Left ventricle myocardium superior (tissue), 1 donor: ENCODE measurements around the gene CCDC159. TPM values are rescaled to one million over a fixed set of nuclear protein-coding genes. Genes with fewer than 3 reads are reported as not detected.
"Not testable (repeated sequence)": the region's sequence is repeated elsewhere in the genome, so short reads cannot be mapped to it uniquely, and the experiment has no call there.

Experiments
- ATAC-seq: fragments of 200-7000 bp; cut with Tn5 transposase; one replicate; pipeline ENCODE4 v1.9.1; 2020; ENCODE audit warnings: mild to moderate bottlenecking, moderate library complexity
- DNase-seq: peaks from one replicate; pipeline ENCODE4 v3.0.0-alpha.2; 2020
- intact Hi-C: fragments of 100-400 bp; cut with micrococcal nuclease; formaldehyde crosslinking; loops from one replicate; pipeline ENCODE4 v1.11.0; 2022
- total RNA-seq: library from RNA; stranded (reverse); fragmentation: NEBNext Ultra II Directional; extraction: Animal tissue kit (Norgen Biotek cat#: 25700); gene quantifications from one replicate; pipeline ENCODE4 v1.2.1, GENCODE V29; 2021
- donor health status: DM: no; HTN: yes; CAD: no; lungs with severe emphysema.

Gene CCDC159
- total RNA-seq, 1 donor from 2014 or later, result 20.9 TPM

DNA sequence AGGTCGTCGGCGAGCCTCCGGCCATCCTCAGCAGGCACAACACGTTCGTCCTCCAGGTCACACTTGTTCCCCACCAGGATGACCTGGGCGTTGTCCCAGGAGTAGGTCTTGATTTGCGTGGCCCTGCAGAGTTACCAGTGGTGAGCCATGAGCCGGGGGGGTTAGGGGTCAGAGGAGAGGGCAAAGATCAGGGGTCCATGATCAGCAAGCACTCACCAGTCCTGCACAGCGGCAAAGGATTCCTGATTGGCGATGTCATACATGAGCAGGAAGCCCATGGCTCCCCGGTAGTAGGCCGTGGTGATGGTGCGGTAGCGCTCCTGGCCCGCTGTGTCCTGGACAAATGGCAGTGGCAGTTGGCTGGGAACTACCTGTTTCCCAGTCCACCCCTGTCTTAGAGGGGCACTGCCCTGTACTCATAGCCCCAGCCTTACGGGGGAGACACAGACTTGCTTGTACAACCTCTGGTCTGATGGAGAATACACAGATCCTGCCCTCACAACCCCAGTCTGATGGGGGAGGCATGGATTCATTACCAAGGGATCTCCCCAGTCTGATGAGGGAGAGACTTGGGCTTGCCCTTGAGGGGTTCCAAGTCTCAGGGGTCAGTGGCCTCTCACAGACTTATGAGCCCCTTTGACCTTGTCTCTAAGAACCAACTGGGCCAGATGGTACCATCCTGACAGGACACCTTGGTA lies 10.7 kb upstream of the CCDC159 start:
- intact Hi-C loops, result no loop called here
- ATAC-seq, result no peak

DNA sequence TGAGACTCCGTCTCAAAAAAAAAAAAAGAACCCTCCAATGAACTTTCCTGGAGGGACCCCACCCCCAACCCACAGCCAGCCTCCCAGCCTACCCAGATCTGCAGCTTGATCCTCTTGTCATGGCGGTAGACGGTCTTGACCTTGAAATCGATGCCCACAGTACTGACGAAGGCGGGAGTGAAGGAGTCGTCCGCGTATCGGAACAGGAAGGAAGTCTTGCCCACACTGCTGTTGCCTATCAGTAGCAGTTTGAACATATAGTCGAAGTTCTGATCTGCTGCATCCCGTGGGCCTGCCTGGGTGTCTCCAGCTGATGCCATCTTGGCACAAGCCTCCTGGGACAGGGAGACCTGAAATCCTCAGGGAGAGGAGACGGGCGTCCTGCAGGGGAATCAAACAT lies 9.2 kb upstream of the CCDC159 start:
- intact Hi-C loops, result no loop called here
- no peak for DNase-seq
- ATAC-seq, result no peak

More for the DNA sequence above, 10.7 kb upstream of the CCDC159 start:
- DNase-seq, result no peak

DNA sequence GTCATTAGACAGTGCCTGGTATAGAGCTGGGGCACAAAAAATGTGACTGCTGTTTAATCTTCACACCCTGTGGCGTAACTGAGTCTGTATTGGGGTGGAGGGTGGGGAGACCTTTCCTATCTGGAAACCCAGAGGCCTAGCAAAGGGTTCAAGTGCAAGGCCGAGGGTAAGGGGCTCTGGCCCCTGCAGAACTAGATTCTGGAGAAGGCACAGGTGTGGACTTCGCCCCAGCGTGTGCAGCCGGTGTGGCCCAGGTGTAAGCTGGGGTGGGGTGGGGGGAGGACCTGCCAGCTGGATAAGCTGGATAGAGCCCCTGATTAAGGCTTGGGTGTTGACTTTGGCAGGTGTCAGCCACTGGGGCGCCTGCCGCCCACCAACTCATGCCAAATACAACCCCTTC lies 8.2 kb upstream of the CCDC159 start:
- intact Hi-C loops, result no loop called here
- DNase-seq (no peak), ATAC-seq (no peak)

DNA sequence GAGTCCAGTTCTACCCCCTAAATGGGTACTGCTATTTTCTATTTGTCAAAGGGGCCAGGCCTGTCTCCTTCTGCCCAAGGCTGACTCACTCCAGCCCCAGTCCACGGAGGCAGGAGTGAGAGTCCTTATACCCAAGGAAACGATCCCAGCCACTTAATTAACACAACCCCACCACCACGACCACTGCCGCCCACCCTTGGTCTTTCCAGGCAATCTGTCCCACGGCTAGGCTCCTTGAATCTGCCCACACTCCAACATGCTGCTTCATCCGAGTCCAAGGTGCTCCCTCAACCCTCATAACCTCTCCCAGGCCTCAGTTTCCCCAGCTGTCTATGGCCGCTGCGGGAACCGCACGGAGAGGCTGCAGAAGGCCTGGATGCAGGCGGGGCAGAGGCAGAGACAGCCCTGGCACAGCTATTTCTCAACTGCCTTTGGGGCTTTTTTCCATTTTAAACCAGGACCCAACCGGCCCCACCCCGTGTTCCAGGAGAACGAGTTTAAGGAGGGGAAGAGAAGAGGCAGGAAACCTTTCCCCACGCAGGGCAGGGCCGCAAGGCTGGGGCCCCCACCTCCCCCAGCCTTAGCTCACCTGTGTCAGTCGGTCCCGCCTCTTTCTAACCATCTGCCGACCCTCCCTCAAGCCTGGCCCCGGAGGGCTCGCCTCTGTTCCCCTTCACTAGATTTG lies 7.6 kb upstream of the CCDC159 start:
- intact Hi-C loops, result no loop called here
- DNase-seq (no peak), ATAC-seq (peak; percentile 36)

DNA sequence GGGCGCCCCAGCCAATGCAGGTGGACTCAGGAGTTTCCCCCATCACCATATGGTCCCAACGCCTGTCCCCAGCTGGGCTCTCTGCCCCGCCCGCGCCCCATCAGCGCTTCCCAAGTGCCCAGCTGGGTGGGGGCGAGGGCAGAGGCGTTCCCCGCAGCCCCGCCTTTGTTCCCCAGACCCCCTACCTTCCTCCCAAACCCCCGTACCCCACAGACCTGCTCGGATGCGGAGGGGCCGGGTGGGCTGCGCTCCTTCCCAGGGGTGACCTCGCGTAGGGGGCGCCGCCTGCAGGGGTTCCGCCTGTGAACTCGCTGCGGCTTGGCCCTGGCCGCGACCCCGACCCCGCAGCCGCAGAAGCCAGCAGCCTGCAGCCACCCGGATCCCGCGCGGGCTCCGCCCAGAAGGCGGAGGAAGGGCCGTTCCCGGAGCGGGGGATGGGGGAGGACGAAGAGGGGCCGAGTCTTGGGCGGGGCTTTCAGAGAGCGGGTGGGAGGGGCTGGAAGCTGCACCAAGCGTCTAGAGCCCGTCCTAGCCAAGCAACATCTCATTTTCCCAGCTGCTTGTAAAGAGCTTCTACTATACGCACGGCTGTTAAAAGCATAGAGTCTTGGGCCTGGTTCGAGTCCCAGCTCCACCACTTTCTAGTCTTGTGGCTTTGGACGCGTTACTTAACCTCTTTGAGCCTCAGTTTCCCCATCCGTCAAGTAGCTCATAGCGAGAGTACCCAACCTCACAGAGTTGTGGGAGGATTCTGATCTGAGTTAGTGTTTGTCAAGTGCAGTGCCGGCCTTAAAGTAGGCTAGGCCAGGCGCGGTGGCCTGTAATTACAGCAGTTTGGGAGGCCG lies 6.8 kb upstream of the CCDC159 start, which contains the start of gene RAB3D:
RAB3D (minus strand) TSS at position 404 of the 845 bp plus-strand sequence. CDS start 2,258 bp downstream, outside the sequence.
- DNase-seq (peak; percentile 95), ATAC-seq (peak; percentile 98)
- intact Hi-C loops, result no loop called here

DNA sequence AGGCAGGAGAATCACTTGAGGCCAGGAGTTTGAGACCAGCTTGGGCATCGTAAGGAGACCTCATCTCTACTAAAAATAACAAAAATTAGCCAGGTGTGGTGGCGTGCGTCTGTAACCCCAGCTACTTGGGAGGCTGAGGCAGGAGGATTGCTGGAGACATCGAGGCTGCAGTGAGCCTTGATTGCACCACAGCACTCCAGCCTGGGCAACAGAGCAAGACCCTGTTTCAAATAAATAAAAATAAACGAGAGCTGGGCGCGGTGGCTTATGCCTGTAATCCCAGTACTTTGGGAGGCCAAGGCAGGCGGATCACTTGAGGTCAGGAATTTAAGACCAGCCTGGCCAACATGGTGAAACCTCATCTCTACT lies 6.2 kb upstream of the CCDC159 start:
- DNase-seq, intact Hi-C loops, ATAC-seq: not testable (repeated sequence)

DNA sequence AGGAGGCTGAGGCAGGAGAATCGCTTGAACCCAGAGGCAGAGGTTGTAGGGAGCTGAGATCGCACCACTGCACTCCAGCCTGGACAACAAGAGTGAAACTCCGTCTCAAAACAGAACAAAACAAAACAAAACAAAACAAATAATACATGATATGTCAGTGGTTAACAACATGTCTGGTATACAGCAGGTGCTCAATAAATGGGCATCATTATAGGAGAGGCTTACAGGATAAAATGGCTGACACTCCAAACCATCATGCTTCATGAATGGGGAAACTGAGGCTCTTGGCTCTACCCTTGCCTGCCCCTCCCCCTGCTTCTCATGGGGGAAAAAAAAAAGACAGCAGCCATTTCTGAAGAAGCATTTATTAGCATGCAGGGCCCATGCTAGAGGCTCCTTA lies 3.9 kb upstream of the CCDC159 start:
- ATAC-seq (no peak), DNase-seq (no peak)
- intact Hi-C loops, result no loop called here

DNA sequence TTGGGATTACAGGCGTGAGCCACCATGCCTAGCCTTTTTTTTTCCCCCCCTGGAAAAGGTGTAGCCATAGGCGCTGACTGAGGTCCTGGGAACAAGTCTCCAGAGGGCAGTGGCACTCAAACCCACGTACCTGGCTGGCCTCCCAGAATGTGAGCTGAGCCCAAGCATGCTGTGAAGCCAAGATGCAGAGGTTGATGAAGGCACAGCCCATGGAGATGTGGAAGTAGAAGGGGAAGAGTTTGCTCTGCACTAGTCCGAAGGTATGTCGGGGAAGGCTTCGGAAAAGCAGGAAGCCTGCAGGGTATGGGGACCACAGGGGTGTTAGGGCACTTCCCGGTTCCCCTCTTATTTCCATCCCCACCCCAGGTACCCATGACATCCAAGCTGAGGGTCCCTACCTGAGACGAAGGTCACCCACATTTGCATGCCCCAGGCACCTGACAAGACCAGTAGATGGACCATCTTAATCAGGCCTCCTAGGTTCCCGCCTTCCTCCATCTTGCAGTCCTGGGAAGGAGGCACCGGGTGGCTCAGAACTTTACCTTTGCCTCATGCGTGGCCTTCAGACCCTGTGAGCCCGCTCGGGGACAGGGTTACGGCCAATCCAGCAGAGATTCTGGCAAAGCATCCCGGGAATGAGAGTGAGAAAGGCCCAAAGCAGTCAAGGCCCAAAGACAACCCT lies 1.1 kb upstream of the CCDC159 start:
- intact Hi-C loops, result no loop called here
- ATAC-seq (no peak), DNase-seq (no peak)

DNA sequence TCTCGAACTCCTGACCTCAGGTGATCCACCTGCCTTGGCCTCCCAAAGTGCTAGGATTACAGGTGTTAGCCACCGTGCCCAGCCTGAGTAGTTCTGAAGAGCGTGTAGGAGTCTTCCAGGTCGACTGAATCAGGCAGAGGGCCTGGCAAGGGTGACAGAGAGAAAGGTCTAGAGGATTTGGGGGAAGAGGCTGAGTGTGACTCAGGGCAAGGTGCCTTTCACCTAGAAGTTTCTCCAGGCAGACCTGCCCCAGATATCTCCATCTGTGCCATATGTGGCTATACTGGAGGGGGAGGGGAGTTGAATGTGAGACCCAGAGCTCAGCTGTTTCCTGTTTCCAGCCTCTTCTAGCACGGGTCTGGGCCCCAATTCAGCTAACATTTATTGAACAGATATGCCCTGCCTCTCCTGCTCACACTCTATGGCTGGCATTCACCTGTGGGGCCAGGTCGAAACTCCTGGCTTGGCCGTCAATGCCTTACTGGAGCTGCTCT lies 1.3 kb downstream of the CCDC159 start:
- no peak for ATAC-seq
- intact Hi-C loops, result no loop called here
- DNase-seq, result no peak

DNA sequence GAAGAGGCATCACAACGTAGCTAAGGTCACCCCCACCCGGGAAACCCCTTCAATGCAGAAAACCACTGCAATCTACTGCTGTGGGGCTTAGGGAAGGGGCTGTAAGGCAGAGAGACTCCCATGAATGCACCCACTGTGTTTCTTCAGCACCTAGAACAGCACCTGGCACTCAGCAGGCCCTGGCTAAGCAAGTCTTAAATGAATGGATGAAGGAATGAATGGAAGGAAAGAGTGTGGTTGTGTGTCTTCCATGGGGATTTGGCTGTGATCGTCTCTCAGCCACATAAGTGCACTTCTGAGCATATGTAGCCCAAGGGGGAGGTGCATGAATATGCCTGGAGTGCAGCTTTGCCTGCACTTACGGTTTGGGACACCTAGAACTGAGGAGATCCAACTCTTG lies 2.9 kb downstream of the CCDC159 start:
- intact Hi-C loops, result no loop called here
- DNase-seq (no peak), ATAC-seq (no peak)

DNA sequence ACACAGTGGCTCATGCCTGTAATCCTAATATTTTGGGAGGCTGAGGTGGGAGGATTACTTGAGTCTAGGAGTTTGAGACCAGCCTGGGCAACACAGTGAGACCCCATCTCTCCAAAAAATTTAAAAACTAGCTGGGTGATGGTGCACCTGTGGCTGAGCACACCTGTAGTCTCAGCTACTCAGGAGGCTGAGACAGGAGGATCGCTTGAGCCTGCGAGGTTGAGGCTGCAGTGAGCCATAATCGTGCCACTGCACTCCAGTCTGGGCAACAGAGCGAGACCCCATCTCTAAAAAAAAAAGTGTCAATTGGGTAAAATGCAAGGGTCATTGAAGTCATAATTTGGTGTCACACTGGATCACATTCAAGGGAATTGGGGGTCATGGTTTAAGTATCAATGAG lies 7.8 kb downstream of the CCDC159 start:
- ATAC-seq, DNase-seq, intact Hi-C loops: not testable (repeated sequence)

DNA sequence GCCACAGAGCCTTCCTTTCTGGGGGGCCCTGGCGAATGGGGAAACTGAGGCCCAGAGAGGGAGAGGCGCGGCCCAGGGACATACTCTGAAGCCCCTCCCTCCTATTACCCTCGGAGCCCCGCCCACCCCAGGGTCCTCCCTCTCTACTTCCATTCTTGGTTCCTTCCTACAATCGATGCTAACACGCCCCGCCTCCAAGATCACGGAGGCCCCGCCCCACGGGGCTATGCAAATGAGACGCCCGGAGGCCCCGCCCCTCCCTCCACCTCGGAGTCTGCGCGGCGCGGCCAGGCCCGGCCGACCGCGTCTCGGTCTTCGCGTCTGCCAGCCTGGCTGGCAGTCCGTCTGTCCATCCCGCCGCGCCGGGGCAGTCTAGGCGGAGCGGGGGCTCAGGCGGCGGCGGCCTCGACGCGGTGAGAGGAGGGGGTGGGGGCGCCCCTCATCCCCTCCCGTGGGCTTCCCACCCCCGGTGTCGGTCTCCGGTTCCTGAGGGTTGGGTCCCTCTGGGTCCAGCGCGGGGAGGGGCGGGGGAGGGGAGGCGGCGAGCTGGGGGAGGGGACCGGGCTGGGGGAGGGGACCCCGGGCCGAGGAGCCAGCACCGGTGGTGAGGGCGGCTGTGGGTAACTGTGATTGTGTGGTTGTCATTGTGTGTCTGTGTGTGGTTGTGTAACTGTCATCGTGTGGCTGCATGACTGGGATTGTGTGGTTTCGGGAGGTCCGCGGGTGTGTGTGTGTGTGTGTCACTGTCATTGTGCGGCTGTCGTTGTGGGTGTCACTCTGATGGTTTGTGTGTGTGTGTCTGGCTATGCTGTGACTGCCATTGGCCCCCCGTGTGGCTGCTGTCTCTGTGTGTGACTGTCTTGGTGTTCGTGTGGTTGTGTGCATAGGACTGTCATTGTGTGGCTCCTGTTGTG lies 9.1 kb downstream of the CCDC159 start, which contains the start of gene PLPPR2:
PLPPR2 (plus strand) TSS at position 273 of the 914 bp plus-strand sequence. CDS start 2,242 bp downstream, outside the sequence.
- DNase-seq, result peak; percentile 97
- intact Hi-C loops, result no loop called here
- ATAC-seq, result peak; percentile 97

DNA sequence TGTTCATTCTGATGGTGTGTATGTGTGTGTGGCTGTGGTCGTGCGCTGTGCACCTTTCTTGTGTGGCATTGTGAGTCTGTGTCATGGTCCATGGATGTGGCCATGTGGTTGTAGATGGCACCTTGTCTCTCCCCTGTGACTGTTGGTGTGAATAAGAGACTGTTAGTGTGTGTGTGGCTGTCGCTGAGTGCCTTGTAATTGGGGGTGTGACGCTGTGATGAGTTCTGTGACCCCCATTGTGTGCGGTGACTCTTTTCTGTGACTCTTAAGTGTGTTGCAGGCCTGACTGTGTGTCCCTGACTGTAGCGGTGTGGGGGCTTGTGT lies 9.7 kb downstream of the CCDC159 start:
- no peak for DNase-seq
- intact Hi-C loops, result no loop called here
- ATAC-seq, result no peak

DNA sequence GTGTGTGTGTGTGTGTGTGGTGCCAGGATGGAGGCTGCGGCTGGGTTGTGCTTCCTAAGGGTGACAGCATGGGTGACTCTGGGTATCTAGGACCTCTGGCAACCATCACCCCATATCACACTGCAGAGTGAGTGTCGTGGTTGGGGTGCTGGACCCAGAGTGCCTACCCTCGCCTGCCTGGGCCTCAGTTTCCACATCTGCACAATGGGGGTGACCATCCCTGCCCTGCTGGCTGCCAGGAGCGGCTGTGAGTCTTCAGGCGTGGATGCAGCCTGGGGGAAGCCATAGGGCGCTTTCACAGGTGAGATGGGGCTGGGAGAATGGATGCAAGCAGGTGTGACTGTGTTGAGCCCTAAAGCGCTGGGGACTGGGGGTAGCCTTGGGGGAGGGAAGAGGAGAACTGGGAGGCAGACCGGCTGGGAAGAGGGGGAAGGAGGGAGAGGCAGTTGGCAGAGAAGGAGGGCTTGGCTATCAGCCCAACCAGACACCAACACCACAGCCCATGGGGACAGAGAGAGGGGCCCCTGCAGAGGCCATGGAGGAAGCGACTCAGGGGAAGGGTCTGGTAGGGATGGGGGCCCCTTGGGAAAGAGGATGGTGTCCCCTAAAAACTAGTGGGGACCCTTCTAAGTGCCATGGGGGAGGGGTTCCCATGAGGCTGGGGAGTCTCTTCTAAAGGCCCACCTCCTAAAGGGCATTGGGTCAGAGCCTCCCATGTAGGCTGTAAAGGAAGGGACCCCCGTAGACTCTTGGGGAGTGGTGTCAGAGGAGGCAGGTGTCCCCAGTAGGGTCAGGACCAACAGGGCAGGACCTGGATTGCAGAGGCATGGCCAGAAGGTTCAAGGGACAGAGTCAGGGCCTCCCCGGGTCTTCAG lies 10.6 kb downstream of the CCDC159 start:
- DNase-seq, result no peak
- intact Hi-C loops, result no loop called here

DNA sequence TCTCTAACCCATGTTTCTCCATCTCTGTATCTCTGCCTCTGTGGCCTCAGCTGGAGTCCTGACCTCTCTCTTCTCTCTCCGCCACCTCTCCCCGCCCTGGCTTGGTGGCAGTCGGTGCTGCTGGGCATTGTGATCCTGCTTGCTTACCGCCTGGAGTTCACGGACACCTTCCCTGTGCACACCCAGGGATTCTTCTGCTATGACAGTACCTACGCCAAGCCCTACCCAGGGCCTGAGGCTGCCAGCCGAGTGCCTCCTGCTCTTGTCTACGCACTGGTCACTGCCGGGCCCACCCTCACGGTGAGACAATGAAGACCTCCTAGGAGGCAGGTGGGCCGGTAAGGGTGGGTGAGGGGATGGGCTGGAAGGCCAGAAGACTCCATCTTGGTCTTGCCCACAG lies 13.1 kb downstream of the CCDC159 start:
- ATAC-seq (no peak), DNase-seq (no peak)
- intact Hi-C loops, result no loop called here

More for the DNA sequence above, 10.6 kb downstream of the CCDC159 start:
- no peak for ATAC-seq

DNA sequence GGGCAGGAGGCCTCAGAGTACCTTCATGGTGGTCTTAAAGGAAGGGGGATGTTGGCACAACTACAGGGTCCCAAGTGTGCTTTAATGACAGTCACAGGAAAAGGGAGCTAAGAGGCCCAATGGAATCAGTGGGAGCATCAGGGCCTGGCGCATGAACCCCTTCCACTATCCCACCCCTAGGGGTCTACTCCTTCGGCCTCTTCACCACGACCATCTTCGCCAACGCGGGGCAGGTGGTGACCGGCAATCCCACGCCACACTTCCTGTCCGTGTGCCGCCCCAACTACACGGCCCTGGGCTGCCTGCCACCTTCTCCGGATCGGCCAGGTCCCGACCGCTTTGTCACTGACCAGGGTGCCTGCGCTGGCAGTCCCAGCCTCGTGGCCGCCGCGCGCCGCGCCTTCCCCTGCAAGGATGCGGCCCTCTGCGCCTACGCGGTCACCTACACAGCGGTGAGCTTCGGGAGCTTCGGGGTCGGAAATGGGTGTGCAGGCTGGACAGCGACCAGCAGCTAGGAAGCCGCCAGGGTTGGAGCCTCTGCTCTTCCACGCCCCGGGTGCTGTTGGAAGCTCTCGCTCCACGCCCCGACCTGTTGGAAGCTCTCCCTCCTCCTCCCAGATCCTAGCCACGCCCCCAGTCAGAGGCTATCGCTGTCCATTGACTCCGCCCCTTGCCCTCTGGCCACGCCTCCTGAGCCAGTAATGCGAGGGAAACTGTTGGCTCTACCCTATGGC lies 14.9 kb downstream of the CCDC159 start:
- intact Hi-C loops, result no loop called here
- ATAC-seq (peak; percentile 39), DNase-seq (peak; percentile 61)
